Common myeloid progenitor, CD34-positive (primary cell): Measurements from ENCODE around the gene ZNF710.
A peak's percentile ranks its signal among the peaks of the same experiment; 100 is the strongest.

Experiments
- CTCF ChIA-PET: fragments of 350-600 bp; sonication (Branson Sonifier 250); formaldehyde crosslinking; loops from one replicate; lab custom pipeline; 2021; ENCODE audit warnings: antibody characterized with exemption; lab: Charles Lee
- POLR2A ChIA-PET: fragments of 350-600 bp; sonication (Branson Sonifier 250); formaldehyde crosslinking; loops from one replicate; lab custom pipeline; 2021; ENCODE audit warnings: antibody characterized with exemption; lab: Charles Lee
- DNase-seq, 3 donors: peaks; one replicate each; pipeline versions ENCODE4 v3.0.0 to v3.0.0-alpha.2; 2013
- H3K27ac ChIP-seq, 2 experiments: 1 replicate in 1 of 2; 2 replicates in 1 of 2; pipeline ENCODE4 v1.7.0; 2013; ENCODE audit warnings: inconsistent platforms in 2 of 2, low read length in 2 of 2, mild to moderate bottlenecking in 2 of 2, low read depth in 1 of 2, moderate library complexity in 1 of 2; ENCODE audit not compliant: severe bottlenecking in 2 of 2, insufficient read depth in 1 of 2, poor library complexity in 1 of 2
- H3K27me3 ChIP-seq, 5 experiments: replicated peaks in 2 of 5; 1 replicate in 3 of 5; 2 replicates in 2 of 5; pipeline versions ENCODE4 v1.6.1 to v1.7.0; 2013; ENCODE audit warnings: low read length in 4 of 5, mild to moderate bottlenecking in 2 of 5, moderate library complexity in 2 of 5, inconsistent platforms in 1 of 5; ENCODE audit not compliant: insufficient read depth in 5 of 5, control insufficient read depth in 4 of 5
- H3K36me3 ChIP-seq, 4 experiments: 1 replicate in 2 of 4; 2 replicates in 2 of 4; pipeline versions ENCODE4 v1.6.1 to v1.7.0; 2013; ENCODE audit warnings: low read length in 3 of 4, control low read depth in 1 of 4, mild to moderate bottlenecking in 1 of 4; ENCODE audit not compliant: control insufficient read depth in 4 of 4, insufficient read depth in 4 of 4
- H3K4me1 ChIP-seq, 4 experiments: 1 replicate in 3 of 4; 2 replicates in 1 of 4; pipeline versions ENCODE4 v1.6.1 to v1.7.1; 2013; ENCODE audit warnings: low read length in 3 of 4, mild to moderate bottlenecking in 3 of 4, control low read depth in 1 of 4, inconsistent platforms in 1 of 4, moderate library complexity in 1 of 4; ENCODE audit not compliant: control insufficient read depth in 4 of 4, insufficient read depth in 4 of 4; ENCODE audit errors: control extremely low read depth in 1 of 4
- H3K4me3 ChIP-seq, 7 experiments: 1 replicate in 4 of 7; 2 replicates in 3 of 7; pipeline versions ENCODE4 v1.5.1 to v1.7.0; 2013; ENCODE audit warnings: mild to moderate bottlenecking in 7 of 7, low read length in 6 of 7, moderate library complexity in 6 of 7, inconsistent platforms in 2 of 7, low read depth in 2 of 7, control low read depth in 1 of 7; ENCODE audit not compliant: insufficient read depth in 4 of 7, control insufficient read depth in 1 of 7; ENCODE audit errors: extremely low read depth in 1 of 7
- H3K9me3 ChIP-seq, 5 experiments: 1 replicate in 4 of 5; 2 replicates in 1 of 5; pipeline versions ENCODE4 v1.6.1 to v1.7.1; 2013; ENCODE audit warnings: low read length in 4 of 5, mild to moderate bottlenecking in 2 of 5, inconsistent platforms in 1 of 5, low read depth in 1 of 5, moderate library complexity in 1 of 5; ENCODE audit not compliant: control insufficient read depth in 4 of 5, insufficient read depth in 2 of 5; ENCODE audit errors: control extremely low read depth in 1 of 5
- WGBS: methylation state at CpG from one replicate; pipeline ENCODE4 v1.1.5; 2013; ENCODE audit not compliant: insufficient coverage; 5-methylcytosine and 5-hydroxymethylcytosine counted together

Gene ZNF710

DNA sequence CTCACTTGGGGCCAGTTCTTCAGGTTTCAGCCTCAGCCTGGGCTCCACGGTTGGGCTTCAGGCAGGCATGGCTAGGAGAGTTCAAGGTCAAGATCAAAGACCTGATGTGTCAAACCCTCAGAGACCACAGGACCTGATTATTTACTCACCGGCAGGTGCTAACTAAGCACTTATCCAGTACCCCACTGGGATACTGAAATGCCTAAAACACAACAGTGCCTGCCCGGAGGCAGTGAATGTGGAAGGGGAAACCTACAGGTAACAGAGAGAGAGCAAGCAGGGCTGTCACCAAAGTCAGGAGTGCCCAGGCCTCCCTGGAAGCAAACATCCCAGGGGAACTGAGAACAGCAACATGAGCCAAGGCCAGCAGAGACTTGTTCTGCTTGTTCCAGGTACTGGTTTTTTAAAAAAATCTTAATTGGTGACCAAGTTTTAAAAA is 94.4 kb downstream of the ZNF710 start:
- CTCF ChIA-PET = interaction anchor here (0.9 kb wide), 1 partner anchor 340 kb away, joined by 4 read pairs; no protein-coding TSS in a partner anchor
- 92% methylated on average over 3 of the region's 3 CpGs for WGBS
- H3K27me3 ChIP-seq = no peaks in the 10 kb centered on the region
- no peak overlapping the region for H3K4me3 ChIP-seq
- DNase-seq = no peak
- POLR2A ChIA-PET = no interaction called here
- H3K4me1 ChIP-seq = peaks cover 13 to 38% (median 34%) of the 10 kb centered on the region in 4 experiments
- H3K36me3 ChIP-seq = peaks cover 7 to 21% (median 13%) of the 10 kb centered on the region in 4 experiments
- H3K9me3 ChIP-seq = no peaks in the 10 kb centered on the region
- H3K27ac ChIP-seq = no peak overlapping the region

DNA sequence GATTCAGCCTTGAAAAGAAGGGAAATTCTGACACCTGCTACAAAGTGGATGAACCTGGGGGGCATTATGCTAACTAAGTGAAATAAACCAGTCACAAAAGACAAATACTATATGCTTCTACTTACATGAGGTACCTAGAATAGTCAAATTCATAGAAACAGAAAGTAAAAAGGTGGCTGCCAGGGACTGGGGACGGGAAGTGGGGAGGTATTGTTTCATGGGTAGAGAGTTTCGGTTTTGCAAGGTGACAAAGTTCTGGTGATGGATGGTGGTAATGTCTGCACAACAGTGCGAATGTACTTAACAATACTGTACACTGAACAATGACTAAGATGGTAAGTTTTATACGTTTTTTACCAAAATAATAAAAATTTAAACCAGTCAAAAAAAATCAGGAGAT is 96.4 kb downstream of the ZNF710 start:
- POLR2A ChIA-PET = no interaction called here
- peak; percentile 57 to 88 (median 84) for DNase-seq
- Histone ChIP-seq H3K4me1 (peaks cover 17 to 50% (median 48%) of the 10 kb centered on the region in 4 experiments), H3K36me3 (peaks cover 0 to 8% (median 3%) of the 10 kb centered on the region in 4 experiments), H3K4me3 (peak overlapping the region in 4 of 7 experiments; percentile 26 to 65 (median 46)), H3K9me3 (no peaks in the 10 kb centered on the region), H3K27me3 (no peaks in the 10 kb centered on the region), H3K27ac (peak overlapping the region in 1 of 2 experiments; percentile 77)
- WGBS = 0% methylated on average over 2 of the region's 4 CpGs
- CTCF ChIA-PET = no interaction called here

- ChIA-PET CTCF (interaction anchor here (1.1 to 4.0 kb wide), 4 partner anchors 13 to 316 kb away, joined by 3 to 23 read pairs (median 6); no protein-coding TSS in a partner anchor), POLR2A (interaction anchor here (0.6 kb wide), 1 partner anchor 320 kb away, joined by 4 read pairs; no protein-coding TSS in a partner anchor)
- DNase-seq = peak in 2 of 3 donors; percentile 18 to 22
- Histone ChIP-seq H3K9me3 (no peaks in the 10 kb centered on the region), H3K27me3 (peaks cover 0 to 2% (median 0%) of the 10 kb centered on the region in 5 experiments), H3K4me1 (peaks cover 17 to 54% (median 52%) of the 10 kb centered on the region in 4 experiments), H3K36me3 (peaks cover 0 to 5% (median 2%) of the 10 kb centered on the region in 4 experiments), H3K27ac (peak overlapping the region; percentile 9 to 83), H3K4me3 (peak overlapping the region in 1 of 7 experiments; percentile 83)
- WGBS = 89% methylated on average over 9 of the region's 10 CpGs
Observed at GRCh38 chr15:90099072-90099867, 98.1 kb downstream of the ZNF710 start.

DNA sequence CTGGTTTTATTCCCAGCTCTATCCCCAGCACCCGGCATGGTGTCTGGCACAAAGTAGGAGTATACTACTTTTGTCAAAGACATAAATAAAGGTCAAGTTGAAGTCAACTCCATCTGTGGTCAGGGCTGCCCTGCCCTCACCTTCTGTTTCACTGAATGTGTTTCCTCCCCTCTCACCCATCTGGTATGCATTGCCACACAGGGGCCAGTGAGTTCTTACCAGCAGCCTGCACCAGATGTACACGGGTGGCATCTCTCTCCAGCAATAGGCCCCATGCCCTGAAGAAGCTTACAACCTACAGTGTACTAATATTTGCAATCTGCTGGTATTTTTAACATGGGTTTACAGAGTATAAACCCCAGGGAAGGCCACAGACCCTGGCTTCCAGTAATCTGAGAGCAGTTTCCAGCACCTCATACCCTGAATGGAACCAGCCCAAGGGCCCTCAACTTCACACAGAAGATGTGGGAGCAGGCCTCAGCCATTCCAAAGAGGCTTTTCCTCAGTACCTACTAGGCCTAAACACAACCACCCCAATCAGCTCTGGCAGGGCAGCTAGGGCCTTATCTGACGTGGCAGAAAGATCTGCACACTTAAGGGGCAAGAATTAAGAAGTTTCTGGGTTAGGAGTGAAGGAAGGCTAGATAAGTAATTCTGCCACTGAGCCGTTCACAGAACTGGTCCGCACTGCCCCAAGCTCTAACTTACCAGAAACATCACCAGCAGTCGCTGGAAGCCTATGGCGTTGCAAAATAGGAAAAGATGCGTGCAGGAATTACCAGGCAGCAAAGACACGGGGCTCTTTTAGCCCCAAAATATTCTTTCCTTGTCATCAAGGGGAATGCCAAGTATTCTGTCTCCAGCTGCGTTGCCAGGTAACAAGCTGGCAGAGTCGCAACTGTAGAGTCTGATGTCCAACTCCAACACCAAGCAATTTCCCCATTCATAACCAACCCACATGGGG is 99.0 kb downstream of the ZNF710 start:
- ChIA-PET POLR2A (no interaction called here), CTCF (interaction anchor here (0.9 to 4.0 kb wide), 5 partner anchors 14 to 226 kb away, joined by 3 to 23 read pairs (median 3); no protein-coding TSS in a partner anchor)
- H3K27me3 ChIP-seq = peaks cover 0 to 2% (median 0%) of the 10 kb centered on the region in 5 experiments
- H3K4me3 ChIP-seq = peak overlapping the region in 4 of 7 experiments; percentile 1 to 83 (median 64)
- no peaks in the 10 kb centered on the region for H3K9me3 ChIP-seq
- 95% methylated on average over 8 of the region's 11 CpGs for WGBS
- H3K36me3 ChIP-seq = peaks cover 0 to 5% (median 2%) of the 10 kb centered on the region in 4 experiments
- H3K27ac ChIP-seq = peak overlapping the region; percentile 68 to 83
- DNase-seq = peak in 2 of 3 donors; percentile 74 to 83
- peaks cover 17 to 54% (median 52%) of the 10 kb centered on the region in 4 experiments for H3K4me1 ChIP-seq

- ChIA-PET CTCF (interaction anchor here (0.6 to 4.0 kb wide), 5 partner anchors 15 to 286 kb away, joined by 3 to 23 read pairs (median 3); partner anchors contain the start of gene ANPEP), POLR2A (interaction anchor here (0.6 to 1.2 kb wide), 3 partner anchors 13 to 208 kb away, joined by 3 to 5 read pairs (median 3); partner anchors contain the start of gene AP3S2)
- H3K36me3 ChIP-seq = peaks cover 0 to 3% (median under 1%) of the 10 kb centered on the region in 4 experiments
- H3K27me3 ChIP-seq = peaks cover 0 to 2% (median 0%) of the 10 kb centered on the region in 5 experiments
- H3K4me1 ChIP-seq = peaks cover 17 to 54% (median 52%) of the 10 kb centered on the region in 4 experiments
- H3K9me3 ChIP-seq = no peaks in the 10 kb centered on the region
- WGBS = 6% methylated on average over 38 of the region's 40 CpGs
- H3K4me3 ChIP-seq = peak overlapping the region; percentile 76 to 90 (median 83)
- DNase-seq = peak; percentile 58 to 83 (median 75)
- peak overlapping the region; percentile 68 to 83 for H3K27ac ChIP-seq
Observed at GRCh38 chr15:90101130-90101968, 100.2 kb downstream of the ZNF710 start.
